ENCODE results near the gene RHOH.

The RHOH gene

GRCh38 chr4:40205259-40206198 lies 8.7 kb downstream of the RHOH start:
- DNase-seq = no peak

DNA sequence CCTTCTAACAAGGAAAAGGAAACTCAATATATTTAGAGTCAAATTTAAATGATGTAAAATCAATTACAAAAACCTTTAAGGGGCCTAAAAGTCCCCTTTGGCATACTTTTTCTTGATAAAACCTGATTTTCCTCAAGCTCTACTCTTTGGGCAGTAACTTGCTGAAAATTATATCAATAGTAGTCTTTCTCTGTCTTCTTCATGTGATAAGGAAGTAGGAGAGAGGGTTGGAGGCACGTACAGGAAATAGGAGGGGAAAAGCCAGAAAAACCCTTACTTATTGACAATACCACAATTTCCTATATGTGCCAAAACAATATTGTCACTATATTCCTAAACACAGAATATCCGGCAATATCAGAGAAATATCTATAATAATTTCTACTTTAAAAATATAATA lies 9.6 kb downstream of the RHOH start:
- DNase-seq = no peak

DNA sequence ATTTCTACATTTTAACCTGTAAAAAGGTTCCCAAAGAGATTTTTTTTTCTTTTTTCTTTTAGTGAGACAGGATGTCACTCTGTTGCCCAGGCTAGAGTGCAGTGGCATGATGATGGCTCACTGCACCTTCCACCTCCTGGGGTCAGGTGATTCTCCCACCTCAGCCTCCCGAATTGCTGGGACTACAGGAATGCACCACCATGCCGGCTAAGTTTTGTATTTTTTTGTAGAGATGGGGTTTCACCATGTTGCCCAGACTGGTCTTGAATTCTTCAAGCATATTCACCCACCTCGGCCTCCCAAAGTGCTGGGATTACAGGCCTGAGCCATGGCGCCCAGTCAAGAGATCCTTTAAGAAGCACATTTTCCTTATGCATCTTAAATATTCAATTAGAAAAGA lies 12.6 kb downstream of the RHOH start:
- no peak for DNase-seq

DNA sequence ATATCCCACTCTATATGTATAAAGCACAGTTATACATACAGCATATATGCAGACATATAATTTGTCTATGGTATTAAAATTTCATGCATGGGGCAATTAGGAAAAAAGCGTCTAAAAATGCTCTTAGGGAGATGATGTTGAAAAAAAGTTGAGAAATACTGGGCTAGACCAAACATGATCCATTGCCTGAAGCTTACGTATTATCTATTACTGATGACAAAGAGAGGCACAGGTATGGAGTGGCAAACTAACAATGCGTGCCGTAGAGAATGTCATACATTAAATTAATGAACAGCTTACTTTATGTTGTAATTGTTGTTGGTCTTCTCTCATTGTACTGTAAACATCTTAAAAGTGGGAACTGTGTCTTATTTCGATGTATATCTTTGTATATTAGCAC lies 13.9 kb downstream of the RHOH start:
- no peak for DNase-seq

- DNase-seq = no peak
Measured at GRCh38 chr4:40211224-40212185, 14.7 kb downstream of the RHOH start.

DNA sequence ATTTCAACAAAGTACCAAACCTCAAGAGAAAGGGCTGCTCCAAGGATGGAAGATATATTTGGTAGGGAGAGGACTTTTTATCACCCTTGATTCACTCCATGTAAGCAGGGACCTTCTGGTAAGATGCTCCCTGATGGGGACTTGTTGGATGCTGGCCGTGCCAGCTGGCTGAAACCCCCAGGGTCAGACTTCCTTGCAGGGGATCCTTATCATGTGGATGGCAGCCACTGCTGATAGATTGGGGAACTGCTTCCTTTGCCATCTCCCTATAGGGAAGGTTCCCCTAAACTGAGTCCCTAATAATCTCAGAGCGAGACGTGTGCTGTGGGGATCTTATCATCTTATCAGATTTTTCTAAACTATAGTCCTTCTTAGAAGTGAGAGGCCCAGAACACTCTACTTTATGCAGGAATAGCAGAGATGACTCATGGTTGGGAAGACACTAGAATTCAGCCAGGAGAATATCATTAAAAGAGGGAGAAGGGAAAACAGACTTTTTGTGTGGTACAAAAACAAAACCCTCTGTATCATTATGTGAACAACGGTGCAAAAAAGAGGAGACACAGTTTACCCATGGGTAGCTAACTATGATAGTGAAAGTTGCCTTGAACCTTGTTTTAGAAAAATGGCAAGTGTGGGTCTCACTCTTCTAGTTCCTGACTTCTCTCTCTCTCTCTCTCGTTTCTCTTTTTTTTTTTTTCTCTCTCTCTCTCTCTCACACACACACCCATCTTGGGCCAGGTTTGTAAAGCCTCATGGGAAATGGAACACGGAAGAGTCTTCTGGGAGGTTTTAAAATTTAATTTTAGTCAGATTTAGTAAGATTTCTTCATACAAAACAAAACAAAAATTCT lies 16.1 kb downstream of the RHOH start:
- DNase-seq = peak; percentile 13

DNA sequence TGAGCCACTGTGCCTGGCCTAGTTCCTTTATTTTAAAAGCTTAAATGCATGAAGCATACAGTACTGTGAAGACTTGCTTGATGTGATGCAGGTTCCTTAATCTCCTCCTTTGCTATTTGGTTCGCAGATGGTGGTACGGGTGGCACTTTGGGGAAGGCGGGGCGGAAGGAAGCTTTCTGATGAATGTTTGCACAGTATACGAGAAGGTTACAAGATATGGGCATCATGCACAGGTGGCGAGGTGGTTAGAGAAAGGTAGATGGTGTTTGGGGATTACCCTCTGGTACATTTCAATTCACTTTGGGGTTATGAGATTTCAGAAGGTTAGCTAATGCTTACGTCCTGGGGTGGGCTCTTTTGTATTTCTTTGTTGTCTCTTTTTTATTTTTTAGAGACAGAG lies 17.2 kb downstream of the RHOH start:
- no peak for DNase-seq

GRCh38 chr4:40214661-40215418 lies 18.0 kb downstream of the RHOH start:
- DNase-seq = no peak

DNA sequence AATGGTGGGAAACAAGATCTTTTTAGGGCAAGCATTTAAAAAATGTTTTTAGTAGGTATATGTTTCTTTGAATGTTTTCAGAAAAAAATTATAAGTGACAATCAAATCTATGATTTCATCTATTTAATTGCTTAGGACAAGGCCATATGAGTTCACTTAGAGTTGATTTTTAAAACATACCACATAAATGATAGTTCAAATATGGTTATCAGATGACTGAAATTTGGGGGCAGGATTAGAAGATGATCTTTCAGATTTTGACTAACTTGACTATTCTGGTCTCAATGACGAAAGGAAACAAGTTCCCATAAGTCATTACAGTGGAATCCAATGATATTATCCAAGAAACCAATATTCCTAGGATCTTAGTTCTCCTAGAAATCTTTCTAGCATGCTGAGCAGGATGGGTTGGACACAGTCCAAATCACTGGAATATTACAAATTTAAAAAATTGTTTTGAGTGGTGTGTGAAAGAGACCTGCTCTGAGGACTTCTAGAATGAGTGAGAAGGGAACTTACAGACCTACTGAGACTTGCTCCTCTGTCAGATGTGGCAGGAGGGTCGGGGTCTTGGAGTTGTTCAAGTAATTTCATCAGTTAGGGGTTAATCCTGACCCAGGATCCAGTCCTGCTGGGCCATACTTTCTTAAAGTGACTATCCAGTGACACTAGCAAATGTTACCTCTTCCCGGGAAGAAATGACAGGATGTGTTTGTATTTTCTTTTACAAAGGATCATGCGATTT lies 20.0 kb downstream of the RHOH start:
- DNase-seq = peak; percentile 18

DNA sequence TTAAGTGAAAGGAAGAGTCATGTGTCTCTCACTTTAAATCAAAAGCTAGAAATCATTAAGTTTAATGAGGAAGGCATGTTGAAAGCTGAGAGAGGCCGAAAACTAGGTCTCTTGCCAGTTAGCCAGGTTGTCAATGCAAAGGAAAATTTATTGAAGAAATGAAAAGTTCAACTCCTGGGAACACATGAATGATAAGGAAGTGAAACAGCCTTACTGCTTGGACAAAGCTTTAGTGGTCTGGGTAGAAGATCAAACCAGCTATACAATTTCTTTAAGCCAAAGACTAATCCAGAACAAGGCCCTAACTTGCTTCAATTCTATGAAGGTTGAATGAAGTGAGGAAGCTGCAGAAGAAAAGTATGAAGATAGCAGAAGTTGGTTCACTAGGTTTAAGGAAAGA lies 24.9 kb downstream of the RHOH start:
- DNase-seq = no peak

- DNase-seq = no peak
Measured at GRCh38 chr4:40223343-40223742, 26.5 kb downstream of the RHOH start.

DNA sequence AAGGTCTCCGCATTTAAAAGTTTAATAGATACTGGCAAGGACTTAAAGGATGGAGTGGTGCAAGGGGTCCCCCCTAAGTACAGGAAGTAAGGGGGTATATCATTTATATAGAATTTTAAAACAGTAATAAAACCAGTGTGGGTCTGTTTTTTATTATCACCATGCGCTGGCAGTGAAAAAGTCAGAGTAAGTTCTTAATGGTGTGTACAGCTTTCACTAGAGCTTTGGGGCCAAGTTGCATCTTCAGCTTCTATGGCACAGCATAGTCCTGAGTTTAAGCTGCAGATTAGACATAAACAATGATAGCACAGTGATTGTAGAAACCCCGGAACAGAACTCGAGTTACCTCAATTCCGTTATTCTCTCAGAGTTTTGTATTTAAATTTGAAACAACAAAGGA lies 27.6 kb downstream of the RHOH start:
- DNase-seq = no peak

DNA sequence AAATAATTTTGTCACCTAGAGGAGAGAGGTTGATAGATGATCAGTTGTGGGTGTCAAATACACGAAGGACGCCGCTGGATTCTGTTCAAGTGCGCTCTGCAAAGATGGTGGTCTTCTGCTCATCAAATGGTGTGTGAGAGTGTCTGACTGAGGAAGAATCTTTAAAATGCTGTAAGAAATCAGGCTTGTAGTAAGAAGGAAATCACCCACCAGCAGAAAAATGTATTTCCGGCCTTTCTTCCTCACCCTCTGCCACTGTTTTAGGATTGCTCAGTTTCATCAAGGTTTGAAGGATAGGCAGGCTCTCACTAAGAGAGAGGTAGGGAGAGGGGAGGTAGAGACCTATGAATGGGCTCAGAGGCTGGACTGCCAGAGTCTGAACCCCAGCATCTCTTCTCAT lies 28.7 kb downstream of the RHOH start:
- no peak for DNase-seq

DNA sequence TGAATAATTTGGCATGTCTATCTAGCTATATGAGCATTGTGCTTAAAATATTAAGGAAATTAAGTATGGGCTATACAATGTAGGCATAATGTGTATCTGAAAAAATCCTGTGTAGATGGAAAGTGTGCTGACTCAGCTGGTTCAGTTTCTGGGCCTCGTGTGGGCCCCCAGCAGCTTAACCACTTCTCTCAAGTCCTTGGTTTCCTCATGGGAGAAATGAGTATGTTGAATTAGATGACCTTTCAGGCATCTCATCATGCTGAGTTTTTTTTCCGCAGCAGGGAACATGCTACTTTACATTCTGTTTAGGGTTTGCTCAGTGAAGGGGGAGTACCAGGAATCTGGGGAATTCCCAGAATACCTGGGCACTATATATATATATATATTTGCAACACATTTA lies 30.5 kb downstream of the RHOH start:
- DNase-seq = no peak

DNA sequence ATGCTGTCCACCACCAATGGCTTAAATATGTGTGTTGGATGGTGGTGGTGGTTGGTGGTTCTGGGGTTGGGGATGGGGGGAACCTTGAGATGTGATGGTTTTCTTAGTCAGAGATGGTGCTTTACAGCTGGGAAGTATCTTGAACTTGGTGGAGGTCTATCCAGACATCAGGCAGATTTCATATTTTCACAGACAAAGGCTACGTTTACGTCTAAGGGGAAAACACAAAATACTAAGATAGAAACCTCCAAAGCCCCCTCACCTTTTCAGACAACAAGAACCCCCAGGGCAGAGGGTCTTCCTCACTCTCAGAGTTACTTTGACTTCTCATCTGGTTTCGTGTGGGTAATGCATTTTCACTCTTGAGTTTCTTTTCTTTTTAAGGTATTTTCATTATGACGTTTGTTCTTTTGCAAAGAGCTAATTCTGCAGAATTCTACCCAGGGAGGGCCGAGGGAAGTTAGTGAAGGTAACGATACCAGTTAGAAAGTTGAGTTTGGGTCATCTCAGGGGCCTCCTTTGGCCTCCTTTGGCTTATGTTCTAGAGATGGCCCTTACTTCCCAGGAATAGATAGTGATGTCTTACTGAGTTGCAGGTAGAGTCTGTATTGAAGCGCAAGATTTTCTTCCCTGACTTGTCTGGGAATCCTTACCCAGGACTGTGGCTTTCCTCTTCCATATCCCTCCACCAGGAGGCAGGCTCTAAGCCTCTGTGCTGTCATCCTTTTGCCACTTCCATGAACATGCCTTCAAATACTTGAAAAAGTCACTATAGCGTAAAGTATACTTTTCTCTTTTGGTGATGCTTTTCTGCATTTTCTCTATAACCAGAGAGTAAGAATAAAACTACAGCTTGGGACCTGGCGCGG lies 31.9 kb downstream of the RHOH start:
- no peak for DNase-seq

GRCh38 chr4:40231316-40231863 lies 34.6 kb downstream of the RHOH start:
- DNase-seq = no peak

DNA sequence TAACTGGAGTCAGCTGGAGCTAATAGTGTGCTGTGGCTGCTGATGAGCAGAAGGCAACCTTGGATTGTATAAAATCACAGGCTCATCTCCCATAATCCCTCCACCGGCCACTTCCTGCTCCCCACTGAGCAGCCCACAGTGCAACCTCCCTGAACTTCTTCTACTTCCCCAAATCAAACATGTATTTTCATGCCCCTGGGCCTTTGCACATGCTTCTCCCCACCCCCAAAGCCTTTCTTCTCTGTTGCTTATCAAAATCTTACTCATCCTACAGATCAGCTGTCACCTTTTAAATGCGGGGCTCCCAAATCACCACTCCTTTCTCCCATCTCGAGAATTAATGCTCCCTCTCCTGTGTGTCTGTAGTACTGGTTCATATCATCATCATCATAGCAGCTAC lies 35.8 kb downstream of the RHOH start:
- no peak for DNase-seq

DNA sequence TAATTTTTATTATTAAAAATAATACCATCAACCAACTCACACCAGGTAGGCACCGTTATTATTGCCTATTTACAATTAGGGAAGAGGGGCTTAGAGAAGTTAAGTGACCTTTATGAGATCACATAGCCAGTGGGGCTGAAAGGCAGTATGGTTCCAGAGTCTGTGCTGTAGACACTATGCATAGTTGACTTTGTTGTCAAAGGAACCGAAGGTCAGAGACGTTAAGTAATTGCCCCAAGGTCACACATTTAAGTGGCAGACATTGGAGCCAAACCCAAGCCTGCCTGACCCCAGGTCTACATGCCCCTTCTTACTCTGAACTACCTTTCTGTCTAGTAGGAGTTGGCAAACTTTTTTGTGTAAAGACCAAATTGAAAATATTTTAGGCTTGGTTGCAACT lies 36.4 kb downstream of the RHOH start:
- no peak for DNase-seq

- DNase-seq = no peak
Measured at GRCh38 chr4:40234519-40235039, 37.7 kb downstream of the RHOH start.

All from fibroblast of skin of abdomen (primary cell).